GM18517 (cell line): ENCODE results near the gene ABHD4.

Source experiments
- ATAC-seq: cut with Tn5 transposase; IDR thresholded peaks from one replicate; pipeline ENCODE4 v1.9.1; 2021; ENCODE audit warnings: mild to moderate bottlenecking, moderate library complexity; ENCODE audit not compliant: unreplicated experiment

Gene ABHD4

DNA sequence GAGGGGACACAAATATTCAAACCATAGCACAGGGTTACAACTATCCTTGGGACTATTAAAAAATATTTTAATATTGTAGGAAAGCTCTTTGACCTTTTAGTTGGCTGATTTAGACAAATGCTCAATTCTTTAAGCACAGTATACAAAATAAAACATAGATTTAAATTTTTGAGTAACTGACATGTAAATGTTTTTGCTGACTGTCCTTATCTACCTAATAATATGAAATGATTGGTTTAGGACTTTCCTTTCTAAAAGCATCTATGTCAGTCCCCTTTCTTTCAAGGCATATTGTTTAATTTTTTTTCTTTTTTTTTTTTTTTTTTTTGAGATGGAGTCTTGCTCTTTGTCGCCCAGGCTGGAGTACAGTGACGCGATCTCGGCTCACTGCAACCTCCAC is 62.6 kb downstream of the ABHD4 start:
- no peak for ATAC-seq
